GM18519 (cell line): Measurements from ENCODE around the gene UGT2B7.

Experiments used
- ATAC-seq: cut with Tn5 transposase; IDR thresholded peaks from one replicate; pipeline ENCODE4 v1.9.1; 2021; ENCODE audit warnings: mild to moderate bottlenecking, moderate library complexity; ENCODE audit not compliant: unreplicated experiment, low FRiP score

The UGT2B7 gene

DNA sequence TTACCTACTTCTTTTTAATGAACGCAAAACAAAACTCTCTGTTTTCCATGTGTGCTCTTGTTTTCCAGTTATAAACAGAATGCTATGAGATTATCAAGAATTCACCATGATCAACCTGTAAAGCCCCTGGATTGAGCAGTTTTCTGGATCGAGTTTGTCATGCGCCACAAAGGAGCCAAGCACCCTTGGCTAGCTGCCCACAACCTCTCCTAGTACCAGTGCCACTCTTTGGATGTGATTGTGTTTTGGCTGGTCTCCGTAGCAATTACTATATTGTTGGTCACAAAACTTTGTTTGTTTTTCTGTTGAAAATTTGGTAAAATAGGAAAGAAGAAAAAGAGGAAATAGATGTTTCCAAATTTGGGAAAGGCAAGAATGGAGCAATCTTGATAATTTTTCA is 51.1 kb downstream of the UGT2B7 start:
- ATAC-seq = no peak

DNA sequence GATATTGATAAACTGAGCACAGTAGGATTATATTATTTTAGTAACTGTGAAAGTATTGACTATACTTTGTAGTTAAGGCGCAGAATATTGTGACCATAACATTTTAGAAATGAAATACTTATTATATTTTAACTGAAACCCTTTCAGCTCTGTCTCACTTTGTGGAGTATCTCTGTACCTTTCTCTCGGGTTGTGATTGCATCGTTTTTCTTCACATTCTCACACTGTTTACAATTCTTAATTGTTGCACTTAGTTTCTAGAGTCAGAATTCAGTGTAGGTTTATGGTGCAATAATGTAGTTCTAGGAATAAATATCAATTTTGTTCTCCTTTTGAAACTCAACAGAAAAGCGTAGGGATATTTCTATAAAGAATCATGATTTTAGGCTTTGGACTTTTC is 57.7 kb downstream of the UGT2B7 start:
- no peak for ATAC-seq

DNA sequence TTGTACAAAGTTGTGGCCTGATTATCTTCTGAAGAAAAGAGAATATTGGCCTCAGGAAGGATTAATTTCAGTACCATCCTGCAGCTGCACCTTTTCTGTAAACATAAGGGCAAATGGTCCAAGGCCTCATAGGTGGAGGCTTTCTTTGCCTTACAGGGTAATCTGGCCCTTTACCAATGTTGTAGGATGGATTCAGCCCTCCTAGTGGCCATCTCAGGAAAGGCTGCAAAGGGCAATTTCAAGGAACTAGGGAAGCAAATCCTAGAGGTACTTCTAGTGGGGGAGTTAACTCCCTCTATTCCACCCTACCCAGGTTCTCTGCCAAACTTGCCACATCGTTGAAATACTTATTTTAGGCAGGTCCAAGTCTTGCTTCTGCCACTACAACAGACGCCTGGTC is 60.6 kb downstream of the UGT2B7 start:
- ATAC-seq = no peak
